ENCODE measurements around the gene SAMD4B.

DNA sequence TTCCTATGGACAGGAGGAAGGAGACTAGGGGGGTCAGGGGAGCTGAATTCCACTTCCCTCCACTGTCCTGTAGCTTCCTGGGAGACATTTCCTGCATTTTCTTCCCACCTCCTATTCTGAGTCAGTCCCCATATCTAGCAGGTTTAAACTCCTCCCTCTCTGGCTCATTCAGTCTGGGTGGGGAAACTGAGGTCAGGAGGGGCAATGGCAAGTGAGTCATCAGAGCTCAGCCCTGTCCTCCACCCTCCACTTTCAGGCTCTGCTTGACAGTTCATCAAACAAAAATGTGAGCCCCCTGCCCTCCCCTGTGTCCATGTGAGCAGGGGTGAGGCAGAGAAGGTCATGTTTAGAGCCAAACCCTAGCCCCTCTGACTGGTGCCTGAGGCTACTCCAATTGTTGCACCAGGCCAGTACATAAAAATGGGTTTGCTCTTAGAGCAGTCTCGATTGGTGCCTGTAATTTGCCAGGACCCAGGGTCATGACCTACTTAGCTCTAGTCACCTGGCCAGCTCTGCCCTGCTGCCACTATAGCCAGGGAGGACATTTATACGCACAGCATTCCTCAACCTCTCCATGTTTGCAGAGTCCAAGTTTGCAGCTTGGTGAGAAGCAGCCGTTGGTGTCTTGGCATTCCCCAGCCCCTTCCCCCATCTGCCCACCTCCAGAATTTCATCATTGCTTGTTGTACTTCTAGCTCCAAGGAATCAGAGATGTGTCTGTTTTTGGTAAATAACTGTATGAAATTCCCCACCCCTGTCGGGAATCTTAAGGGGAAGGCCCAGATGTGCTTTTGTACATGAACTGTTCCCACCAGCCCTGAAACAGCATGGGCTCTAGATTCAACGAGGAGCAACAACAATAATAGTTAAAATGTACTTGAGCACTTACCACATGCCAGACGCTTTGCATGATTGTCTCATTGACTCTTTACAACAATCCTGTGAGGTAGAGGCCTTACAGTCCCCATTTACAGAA lies 20.7 kb downstream of the SAMD4B start:
- no peak for TF ChIP-seq CTCF (IDR thresholded peaks at IDR 0.05)
- TF ChIP-seq POLR2A (IDR thresholded peaks at IDR 0.05): no peak
